GM12873 (cell line): ENCODE measurements around the gene BEST2.

ENCODE experiments used
- CTCF ChIP-seq: IDR thresholded peaks from 2 replicates; pipeline ENCODE4 v1.5.1; 2012; ENCODE audit warnings: low read depth, mild to moderate bottlenecking, moderate library complexity, low read length, control low read depth; ENCODE audit not compliant: insufficient read depth; ENCODE audit errors: missing control alignments

BEST2 gene

GRCh38 chr19:12767150-12767549 is 15.6 kb downstream of the BEST2 start:
- TF ChIP-seq CTCF: no peak

GRCh38 chr19:12767666-12768065 is 16.1 kb downstream of the BEST2 start:
- no peak for TF ChIP-seq CTCF

- no peak for TF ChIP-seq CTCF
These were observed 18.1 kb downstream of the BEST2 start for GRCh38 chr19:12769689-12770088.

- no peak for TF ChIP-seq CTCF
These were observed 19.3 kb downstream of the BEST2 start for GRCh38 chr19:12770922-12771321.

GRCh38 chr19:12772323-12772722 is 20.7 kb downstream of the BEST2 start:
- TF ChIP-seq CTCF: no peak

GRCh38 chr19:12773571-12773970 is 22.0 kb downstream of the BEST2 start:
- peak; percentile 26 for TF ChIP-seq CTCF

- no peak for TF ChIP-seq CTCF
These were observed 23.3 kb downstream of the BEST2 start, which contains the start of gene HOOK2 for GRCh38 chr19:12774588-12775555. Gene HOOK2, minus strand, starts transcription at chr19:12775552. Its CDS starts 103 bp downstream, at chr19:12775449.
